ENCODE results near the gene KIFC3. TPM values are rescaled to one million over a fixed set of nuclear protein-coding genes. Genes with fewer than 3 reads are reported as not detected.

KIFC3 gene
- total and polyA plus RNA-seq, 2 of the 13 experiments (the other 11 are each of a cell fraction or from before 2014, with no cell fraction given), result 42.1 to 45.3 TPM

GRCh38 chr16:57781741-57782606, 20.3 kb downstream of the KIFC3 start (continued):
- no peak for TF ChIP-seq HNRNPK (IDR thresholded peaks at IDR 0.05; ENCODE audit: low read depth, low read length, poor library complexity, severe bottlenecking)
- peak; percentile 82 for TF ChIP-seq IRF2 (CRISPR knock-in tag; IDR thresholded peaks at IDR 0.05)
- 0 out of 2 replicates have a peak, but pooled peaks have one; percentile 56 for TF ChIP-seq RELA (CRISPR knock-in tag; IDR thresholded peaks at IDR 0.05)
- TF ChIP-seq ZNF556 (CRISPR knock-in tag; IDR thresholded peaks at IDR 0.05; ENCODE audit: borderline replicate concordance), result peak; percentile 96
- TF ChIP-seq NBN (conservative IDR thresholded peaks at IDR 0.05), result no peak
- TF ChIP-seq SRSF9 (IDR thresholded peaks at IDR 0.05; ENCODE audit: borderline replicate concordance, insufficient read depth, low read depth, low read length, poor library complexity, severe bottlenecking), result no peak
- no peak for TF ChIP-seq ZFP41 (CRISPR knock-in tag; IDR thresholded peaks at IDR 0.05; ENCODE audit: borderline replicate concordance)
- peak; percentile 48; the same call in 1 of the 2 replicates for TF ChIP-seq ZNF343 (CRISPR knock-in tag; IDR thresholded peaks at IDR 0.05)
- peak; percentile 68; the same call in 1 of the 2 replicates for TF ChIP-seq HOXA3 (CRISPR knock-in tag; IDR thresholded peaks at IDR 0.05)
- no peak for TF ChIP-seq LCORL (IDR thresholded peaks at IDR 0.05)
- TF ChIP-seq LCORL (CRISPR knock-in tag; IDR thresholded peaks at IDR 0.05), result peak; percentile 31; the same call in 1 of the 2 replicates
- TF ChIP-seq THAP7 (CRISPR knock-in tag; IDR thresholded peaks at IDR 0.05), result peak; percentile 43; the same call in 1 of the 2 replicates
- 0 out of 2 replicates have a peak, but pooled peaks have one; percentile 70 for TF ChIP-seq IRX3 (CRISPR knock-in tag; IDR thresholded peaks at IDR 0.05; ENCODE audit: borderline replicate concordance, low read depth)
- TF ChIP-seq ZSCAN29 (CRISPR knock-in tag; conservative IDR thresholded peaks at IDR 0.05), result no peak; the same call in 1 of the 2 replicates
- no peak for TF ChIP-seq ZKSCAN8 (CRISPR knock-in tag; IDR thresholded peaks at IDR 0.05; ENCODE audit: borderline replicate concordance)
- no peak for TF ChIP-seq ZNF20 (CRISPR knock-in tag; IDR thresholded peaks at IDR 0.05)
- no peak for TF ChIP-seq ZNF670 (CRISPR knock-in tag; IDR thresholded peaks at IDR 0.05; ENCODE audit: borderline replicate concordance)
- peak; percentile 42; the same call in 1 of the 2 replicates for TF ChIP-seq RERE (CRISPR knock-in tag; IDR thresholded peaks at IDR 0.05; ENCODE audit: low read depth)
- no peak for TF ChIP-seq TP53 (CRISPR knock-in tag; conservative IDR thresholded peaks at IDR 0.05)
- TF ChIP-seq ZNF503 (CRISPR knock-in tag; IDR thresholded peaks at IDR 0.05), result no peak

Data from HepG2 (cell line).